CD14-positive monocyte (primary cell): ENCODE results near the gene ZNF445. TPM values are rescaled to one million over a fixed set of nuclear protein-coding genes. Genes with fewer than 3 reads are reported as not detected.
"Not testable (repeated sequence)": the region's sequence is repeated elsewhere in the genome, so short reads cannot be mapped to it uniquely, and the experiment has no call there.

Experiments
- DNase-seq, 3 donors: peaks; one replicate each; pipeline ENCODE4 v3.0.0-alpha.2; 2011 to 2022
- H2AFZ ChIP-seq: 2 replicates; pipeline ENCODE4 v1.6.0; 2012; ENCODE audit warnings: mild to moderate bottlenecking, low read depth, low read length, inconsistent platforms; ENCODE audit not compliant: insufficient read depth, poor library complexity, severe bottlenecking
- H3K27ac ChIP-seq, 2 donors: 1 replicate in 1 of 2; 2 replicates in 1 of 2; pipeline ENCODE4 v1.5.1; 2012 to 2013; ENCODE audit warnings: low read length in 2 of 2, control low read depth in 1 of 2, inconsistent platforms in 1 of 2, low read depth in 1 of 2, mild to moderate bottlenecking in 1 of 2
- H3K27me3 ChIP-seq, 2 donors: one replicate each; pipeline versions ENCODE4 v1.6.0 to v1.6.1; 2011 to 2013; ENCODE audit warnings: low read length in 2 of 2; ENCODE audit not compliant: control insufficient read depth in 2 of 2, insufficient read depth in 2 of 2
- H3K36me3 ChIP-seq, 2 donors: replicated peaks in 1 of 2; 1 replicate in 1 of 2; 2 replicates in 1 of 2; pipeline versions ENCODE4 v1.5.1 to v1.6.1; 2012 to 2013; ENCODE audit warnings: low read length in 2 of 2, control low read depth in 1 of 2, inconsistent platforms in 1 of 2, mild to moderate bottlenecking in 1 of 2; ENCODE audit not compliant: insufficient read depth in 2 of 2, control insufficient read depth in 1 of 2
- H3K4me1 ChIP-seq, 2 donors: 1 replicate in 1 of 2; 2 replicates in 1 of 2; pipeline versions ENCODE4 v1.5.1 to v1.6.1; 2012 to 2013; ENCODE audit warnings: low read length in 2 of 2, control low read depth in 1 of 2, inconsistent platforms in 1 of 2, mild to moderate bottlenecking in 1 of 2, moderate library complexity in 1 of 2; ENCODE audit not compliant: insufficient read depth in 2 of 2, control insufficient read depth in 1 of 2
- H3K4me2 ChIP-seq: replicated peaks from 2 replicates; pipeline ENCODE3; 2012; ENCODE audit warnings: low read length, moderate library complexity, mild to moderate bottlenecking; ENCODE audit not compliant: poor library complexity, severe bottlenecking; ENCODE audit errors: extremely low read depth
- H3K4me3 ChIP-seq, 3 experiments: fragments of 200-600 bp in 1 of 3; sonication (generic) in 1 of 3; replicated peaks in 1 of 3; 1 replicate in 2 of 3; 2 replicates in 1 of 3; pipeline ENCODE4 v1.5.1; 2011 to 2013; ENCODE audit warnings: low read length in 3 of 3, mild to moderate bottlenecking in 3 of 3, control low read depth in 2 of 3, low read depth in 2 of 3, inconsistent platforms in 1 of 3, moderate library complexity in 1 of 3
- H3K79me2 ChIP-seq: 2 replicates; pipeline ENCODE4 v1.6.0; 2012; ENCODE audit warnings: mild to moderate bottlenecking, control low read depth, inconsistent platforms, low read length, moderate library complexity; ENCODE audit not compliant: insufficient read depth
- H3K9ac ChIP-seq: 2 replicates; pipeline ENCODE4 v1.6.0; 2017; ENCODE audit warnings: low read length, mild to moderate bottlenecking; ENCODE audit not compliant: insufficient read depth, poor library complexity, severe bottlenecking
- H3K9me3 ChIP-seq, 2 donors: replicated peaks in 1 of 2; 1 replicate in 1 of 2; 2 replicates in 1 of 2; pipeline versions ENCODE4 v1.5.1 to v1.6.1; 2012 to 2013; ENCODE audit warnings: low read length in 2 of 2, control low read depth in 1 of 2; ENCODE audit not compliant: control insufficient read depth in 1 of 2, insufficient read depth in 1 of 2
- H4K20me1 ChIP-seq: 2 replicates; pipeline ENCODE4 v1.6.0; 2012; ENCODE audit warnings: mild to moderate bottlenecking, low read length, control low read depth, moderate library complexity; ENCODE audit not compliant: insufficient read depth
- H3K27ac Mint-ChIP-seq, 7 donors: one replicate each; pipeline ENCODE4 v1.8.0; 2020; ENCODE audit warnings: mild to moderate bottlenecking in 7 of 7, mixed read lengths in 7 of 7, moderate library complexity in 6 of 7, inconsistent platforms in 2 of 7
- H3K27me3 Mint-ChIP-seq, 3 donors: one replicate each; pipeline ENCODE4 v1.8.0; 2021 to 2022; ENCODE audit warnings: low read depth in 3 of 3, mild to moderate bottlenecking in 3 of 3, mixed read lengths in 3 of 3, moderate library complexity in 3 of 3, inconsistent platforms in 1 of 3
- H3K36me3 Mint-ChIP-seq, 2 donors: one replicate each; pipeline ENCODE4 v1.8.0; 2020; ENCODE audit warnings: mixed read lengths in 2 of 2, inconsistent platforms in 1 of 2, mild to moderate bottlenecking in 1 of 2
- H3K4me1 Mint-ChIP-seq: one replicate; pipeline ENCODE4 v1.8.0; 2020; ENCODE audit warnings: mild to moderate bottlenecking, mixed read lengths
- H3K4me3 Mint-ChIP-seq, 2 donors: one replicate each; pipeline ENCODE4 v1.8.0; 2020; ENCODE audit warnings: mild to moderate bottlenecking in 2 of 2, mixed read lengths in 2 of 2, moderate library complexity in 1 of 2
- H3K9me3 Mint-ChIP-seq, 7 donors: one replicate each; pipeline ENCODE4 v1.8.0; 2020 to 2022; ENCODE audit warnings: mixed read lengths in 7 of 7, mild to moderate bottlenecking in 6 of 7, moderate library complexity in 6 of 7, inconsistent platforms in 2 of 7
- WGBS: methylation state at CpG from one replicate; pipeline ENCODE4 v1.1.5; 2013; ENCODE audit warnings: missing lambda C conversion rate; ENCODE audit not compliant: insufficient coverage; 5-methylcytosine and 5-hydroxymethylcytosine counted together
- intact Hi-C, 2 donors: fragments of 100-400 bp; cut with micrococcal nuclease; formaldehyde crosslinking; loops; one replicate each; pipeline versions ENCODE4 v1.15.0 to v1.15.1; 2023
- polyA plus RNA-seq, 3 donors: library from polyadenylated mRNA; depleted of rRNA in 1 of 3; unstranded in 2 of 3; stranded (reverse) in 1 of 3; fragments of 300-500 nt in 2 of 3; fragments of >200 nt in 1 of 3; fragmentation: Illumina TruSeq in 2 of 3; gene quantifications; 1 replicate in 2 of 3; 2 replicates in 1 of 3; pipeline ENCODE4 v1.2.3, GENCODE V29; 2012 to 2021
- TF ChIP-seq, protein P1 (sequence below): fragments of 200-600 bp; IDR thresholded peaks from one replicate; pipeline ENCODE4 v1.8.0; 2022; ENCODE audit warnings: antibody characterized with exemption, mild to moderate bottlenecking

The ZNF445 gene
- polyA plus RNA-seq, 3 donors: 0.41 to 2.5 (median 1.1) TPM

DNA sequence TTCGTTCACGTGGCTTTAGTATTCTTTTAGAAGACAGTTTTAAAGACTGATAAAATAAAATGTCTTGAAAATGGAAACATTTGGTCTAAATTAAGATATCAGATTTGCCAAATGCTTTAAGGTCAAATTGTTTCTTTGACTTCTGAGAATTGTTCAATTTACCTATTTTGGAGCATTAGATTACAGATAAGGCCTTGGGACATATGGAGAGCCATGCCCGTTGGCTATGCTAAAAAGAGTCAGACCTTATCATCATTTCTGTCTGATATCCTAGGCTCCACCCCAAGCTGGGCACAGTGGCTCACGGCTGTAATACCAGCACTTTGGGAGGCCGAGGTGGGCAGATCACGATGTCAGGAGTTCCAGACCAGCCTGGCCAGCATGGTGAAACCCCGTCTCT lies 13.0 kb downstream of the ZNF445 start:
- no peak overlapping the region for H3K9ac ChIP-seq
- Mint-ChIP-seq H3K36me3 (peaks cover 45 to 73% of the 10 kb centered on the region in 2 donors), H3K4me1 (no peaks in the 10 kb centered on the region), H3K27ac (no peak overlapping the region), H3K27me3 (peaks cover 0 to 2% (median 0%) of the 10 kb centered on the region in 3 donors), H3K9me3 (peaks cover 15 to 27% (median 21%) of the 10 kb centered on the region in 7 donors), H3K4me3 (no peak overlapping the region)
- peaks cover 15 to 19% of the 10 kb centered on the region in 2 donors for H3K9me3 ChIP-seq
- 97% methylated on average over 5 of the region's 7 CpGs for WGBS
- H3K27me3 ChIP-seq: no peaks in the 10 kb centered on the region
- peaks cover 23% of the 10 kb centered on the region for H3K79me2 ChIP-seq
- H3K27ac ChIP-seq: no peak overlapping the region
- no peaks in the 10 kb centered on the region for H3K4me1 ChIP-seq
- no peaks in the 10 kb centered on the region for H4K20me1 ChIP-seq
- no peak overlapping the region for H3K4me2 ChIP-seq
- TF ChIP-seq, protein P1, sequence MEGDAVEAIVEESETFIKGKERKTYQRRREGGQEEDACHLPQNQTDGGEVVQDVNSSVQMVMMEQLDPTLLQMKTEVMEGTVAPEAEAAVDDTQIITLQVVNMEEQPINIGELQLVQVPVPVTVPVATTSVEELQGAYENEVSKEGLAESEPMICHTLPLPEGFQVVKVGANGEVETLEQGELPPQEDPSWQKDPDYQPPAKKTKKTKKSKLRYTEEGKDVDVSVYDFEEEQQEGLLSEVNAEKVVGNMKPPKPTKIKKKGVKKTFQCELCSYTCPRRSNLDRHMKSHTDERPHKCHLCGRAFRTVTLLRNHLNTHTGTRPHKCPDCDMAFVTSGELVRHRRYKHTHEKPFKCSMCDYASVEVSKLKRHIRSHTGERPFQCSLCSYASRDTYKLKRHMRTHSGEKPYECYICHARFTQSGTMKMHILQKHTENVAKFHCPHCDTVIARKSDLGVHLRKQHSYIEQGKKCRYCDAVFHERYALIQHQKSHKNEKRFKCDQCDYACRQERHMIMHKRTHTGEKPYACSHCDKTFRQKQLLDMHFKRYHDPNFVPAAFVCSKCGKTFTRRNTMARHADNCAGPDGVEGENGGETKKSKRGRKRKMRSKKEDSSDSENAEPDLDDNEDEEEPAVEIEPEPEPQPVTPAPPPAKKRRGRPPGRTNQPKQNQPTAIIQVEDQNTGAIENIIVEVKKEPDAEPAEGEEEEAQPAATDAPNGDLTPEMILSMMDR: no peak
- H2AFZ ChIP-seq: no peak overlapping the region
- intact Hi-C loops: no loop called here
- no peak overlapping the region for H3K4me3 ChIP-seq
- H3K36me3 ChIP-seq: peaks cover 38 to 64% of the 10 kb centered on the region in 2 donors
- no peak for DNase-seq

DNA sequence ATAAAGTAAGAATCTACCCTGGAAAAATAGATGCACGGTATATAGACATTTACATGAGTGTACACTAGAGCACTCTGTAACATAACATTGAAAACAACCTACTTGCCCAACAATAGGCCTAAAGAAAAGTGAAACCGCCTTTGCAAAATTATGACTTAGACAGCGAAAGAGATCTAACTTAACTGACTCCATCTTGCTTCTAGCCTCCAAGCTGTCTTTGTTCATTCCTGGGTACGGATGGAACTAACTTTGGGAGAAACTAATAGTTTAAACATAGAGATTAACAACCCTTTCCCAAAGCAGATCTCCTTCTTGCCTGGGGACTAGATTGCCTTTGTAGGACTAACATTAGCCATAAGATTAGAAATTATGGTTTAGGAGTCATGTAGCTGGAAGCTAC lies 17.4 kb downstream of the ZNF445 start:
- H3K4me2 ChIP-seq, H3K27me3 ChIP-seq, DNase-seq, intact Hi-C loops, H4K20me1 ChIP-seq, H3K27ac ChIP-seq, H3K4me1 ChIP-seq, H3K27ac Mint-ChIP-seq, H3K4me3 ChIP-seq, H3K4me3 Mint-ChIP-seq, H2AFZ ChIP-seq, H3K27me3 Mint-ChIP-seq, H3K9ac ChIP-seq, H3K4me1 Mint-ChIP-seq: not testable (repeated sequence)
- Mint-ChIP-seq H3K36me3 (peaks cover 58 to 83% of the 10 kb centered on the region in 2 donors), H3K9me3 (peaks cover 15 to 34% (median 21%) of the 10 kb centered on the region in 7 donors)
- Histone ChIP-seq H3K79me2 (peaks cover 26% of the 10 kb centered on the region), H3K9me3 (peaks cover 15 to 19% of the 10 kb centered on the region in 2 donors), H3K36me3 (peaks cover 52 to 75% of the 10 kb centered on the region in 2 donors)
- no CpG with 5 or more reads among the region's 4 CpGs for WGBS
